Neural progenitor cell (in vitro differentiated cells): ENCODE results near the gene MED10. TPM values are rescaled to one million over a fixed set of nuclear protein-coding genes. Genes with fewer than 3 reads are reported as not detected.
A peak's percentile ranks its signal among the peaks of the same experiment; 100 is the strongest.

Source experiments
- DNase-seq: peaks from one replicate; pipeline ENCODE4 v3.0.0-alpha.2; 2016; ENCODE audit warnings: low spot score
- H2AFZ ChIP-seq: fragments of 200-600 bp; sonication (generic); replicated peaks from 2 replicates; pipeline ENCODE4 v1.6.1; 2016; ENCODE audit warnings: antibody characterized with exemption
- H3F3A ChIP-seq: fragments of 200-600 bp; sonication (generic); 2 replicates; pipeline ENCODE4 v1.6.1; 2016; ENCODE audit warnings: antibody characterized with exemption, low read depth
- H3K27ac ChIP-seq: fragments of 200-600 bp; sonication (generic); 2 replicates; pipeline ENCODE4 v1.5.1; 2016; ENCODE audit warnings: mild to moderate bottlenecking
- H3K27me3 ChIP-seq: fragments of 200-600 bp; sonication (generic); 2 replicates; pipeline ENCODE4 v1.6.1; 2016; ENCODE audit warnings: mild to moderate bottlenecking, moderate library complexity
- H3K36me3 ChIP-seq: fragments of 200-600 bp; sonication (generic); 2 replicates; pipeline ENCODE4 v1.5.1; 2016
- H3K4me1 ChIP-seq: fragments of 200-600 bp; sonication (generic); 2 replicates; pipeline ENCODE4 v1.6.1; 2016; ENCODE audit warnings: mixed run types
- H3K4me2 ChIP-seq: fragments of 200-600 bp; sonication (generic); 2 replicates; pipeline ENCODE4 v1.6.1; 2016
- H3K4me3 ChIP-seq: fragments of 200-600 bp; sonication (generic); 2 replicates; pipeline ENCODE4 v1.5.1; 2016
- H3K79me2 ChIP-seq: fragments of 200-600 bp; sonication (generic); 2 replicates; pipeline ENCODE4 v1.6.1; 2016; ENCODE audit warnings: low read depth
- H3K9ac ChIP-seq: fragments of 200-600 bp; sonication (generic); 2 replicates; pipeline ENCODE4 v1.6.1; 2016
- H3K9me3 ChIP-seq: fragments of 200-600 bp; sonication (generic); 2 replicates; pipeline ENCODE4 v1.5.1; 2016; ENCODE audit warnings: low read depth
- H4K20me1 ChIP-seq: fragments of 200-600 bp; sonication (generic); 2 replicates; pipeline ENCODE4 v1.6.1; 2016; ENCODE audit warnings: low read depth
- H3K27ac Mint-ChIP-seq: 3 replicates; pipeline ENCODE4 v1.8.0; 2021; ENCODE audit warnings: mixed read lengths
- H3K27me3 Mint-ChIP-seq: 2 replicates; pipeline ENCODE4 v1.8.0; 2022; ENCODE audit warnings: low read depth, mild to moderate bottlenecking, inconsistent platforms, moderate library complexity, mixed read lengths; ENCODE audit not compliant: insufficient read depth
- H3K36me3 Mint-ChIP-seq: 3 replicates; pipeline ENCODE4 v1.8.0; 2021; ENCODE audit warnings: mixed read lengths
- H3K4me1 Mint-ChIP-seq: 3 replicates; pipeline ENCODE4 v1.8.0; 2021; ENCODE audit warnings: mixed read lengths
- H3K4me3 Mint-ChIP-seq: 3 replicates; pipeline ENCODE4 v1.8.0; 2021; ENCODE audit warnings: mild to moderate bottlenecking, moderate library complexity, mixed read lengths
- H3K9me3 Mint-ChIP-seq: 3 replicates; pipeline ENCODE4 v1.8.0; 2020; ENCODE audit warnings: mixed read lengths
- EZH2 ChIP-seq: fragments of 200-600 bp; sonication (generic); IDR thresholded peaks from 2 replicates; pipeline ENCODE4 v1.6.1; 2017; ENCODE audit warnings: antibody characterized with exemption, mild to moderate bottlenecking, moderate library complexity
- EZH2phosphoT487 ChIP-seq: fragments of 200-600 bp; sonication (generic); IDR thresholded peaks from 2 replicates; pipeline ENCODE4 v1.6.1; 2017; ENCODE audit warnings: antibody characterized with exemption
- total RNA-seq: library from RNA; depleted of rRNA; stranded (reverse); fragments of >200 nt; gene quantifications from 2 replicates; pipeline ENCODE4 v1.2.3, GENCODE V29; 2015; ENCODE audit warnings: low replicate concordance
- TF ChIP-seq, protein P1 (sequence below): fragments of 200-600 bp; sonication (generic); IDR thresholded peaks from 2 replicates; pipeline ENCODE4 v1.5.1; 2017; ENCODE audit warnings: antibody characterized with exemption, mild to moderate bottlenecking

MED10 gene
- total RNA-seq, 1 donor from 2014 or later, result 23.5 TPM

DNA sequence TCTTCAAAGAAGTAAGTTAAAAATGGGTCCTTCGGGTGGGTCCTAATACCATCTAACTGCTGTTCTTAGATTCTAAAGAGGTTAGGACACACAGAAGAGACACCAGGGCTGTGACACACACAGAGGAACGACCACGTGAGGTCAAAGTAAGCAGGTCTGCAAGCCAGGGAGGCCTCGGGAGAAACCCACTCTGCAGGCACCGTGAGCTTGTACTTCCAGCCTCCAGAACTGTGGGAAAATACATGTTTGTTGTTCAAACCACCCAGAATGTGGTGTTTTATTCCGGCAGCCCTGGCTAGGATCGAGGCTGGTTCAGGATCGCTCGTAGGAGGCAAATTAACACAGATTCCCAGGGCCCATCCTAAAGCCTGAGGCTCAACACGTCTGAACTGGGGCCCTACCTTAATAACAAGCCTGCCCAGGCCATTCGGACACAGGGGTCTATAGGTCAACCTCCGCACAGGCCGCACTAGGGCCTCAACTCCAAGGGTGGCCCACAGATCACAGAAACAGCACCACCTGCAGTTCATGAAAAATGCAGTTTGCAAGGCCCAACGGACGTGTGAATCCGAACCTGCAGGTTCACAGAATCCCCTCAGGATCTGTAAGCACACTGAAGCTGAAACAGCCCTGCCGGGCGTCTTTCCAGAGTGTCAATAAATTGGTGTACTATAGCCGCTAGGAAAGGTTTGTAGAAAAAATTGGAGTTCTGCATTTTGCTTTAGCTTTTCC, 7.1 kb downstream of the MED10 start:
- Histone ChIP-seq H3F3A (no peaks in the 10 kb centered on the region), H3K79me2 (peaks cover 5% of the 10 kb centered on the region), H3K4me3 (no peak overlapping the region), H2AFZ (no peak overlapping the region), H4K20me1 (peaks cover 4% of the 10 kb centered on the region), H3K27ac (no peak overlapping the region), H3K9ac (no peak overlapping the region), H3K36me3 (peaks cover 13% of the 10 kb centered on the region), H3K9me3 (no peaks in the 10 kb centered on the region), H3K4me2 (no peak overlapping the region), H3K4me1 (no peaks in the 10 kb centered on the region), H3K27me3 (no peaks in the 10 kb centered on the region)
- Mint-ChIP-seq H3K4me3 (no peak overlapping the region), H3K36me3 (peaks cover 29% of the 10 kb centered on the region), H3K27ac (no peak overlapping the region), H3K27me3 (no peaks in the 10 kb centered on the region), H3K4me1 (no peaks in the 10 kb centered on the region), H3K9me3 (no peaks in the 10 kb centered on the region)
- peak; percentile 5 for DNase-seq
- TF ChIP-seq, protein P1, sequence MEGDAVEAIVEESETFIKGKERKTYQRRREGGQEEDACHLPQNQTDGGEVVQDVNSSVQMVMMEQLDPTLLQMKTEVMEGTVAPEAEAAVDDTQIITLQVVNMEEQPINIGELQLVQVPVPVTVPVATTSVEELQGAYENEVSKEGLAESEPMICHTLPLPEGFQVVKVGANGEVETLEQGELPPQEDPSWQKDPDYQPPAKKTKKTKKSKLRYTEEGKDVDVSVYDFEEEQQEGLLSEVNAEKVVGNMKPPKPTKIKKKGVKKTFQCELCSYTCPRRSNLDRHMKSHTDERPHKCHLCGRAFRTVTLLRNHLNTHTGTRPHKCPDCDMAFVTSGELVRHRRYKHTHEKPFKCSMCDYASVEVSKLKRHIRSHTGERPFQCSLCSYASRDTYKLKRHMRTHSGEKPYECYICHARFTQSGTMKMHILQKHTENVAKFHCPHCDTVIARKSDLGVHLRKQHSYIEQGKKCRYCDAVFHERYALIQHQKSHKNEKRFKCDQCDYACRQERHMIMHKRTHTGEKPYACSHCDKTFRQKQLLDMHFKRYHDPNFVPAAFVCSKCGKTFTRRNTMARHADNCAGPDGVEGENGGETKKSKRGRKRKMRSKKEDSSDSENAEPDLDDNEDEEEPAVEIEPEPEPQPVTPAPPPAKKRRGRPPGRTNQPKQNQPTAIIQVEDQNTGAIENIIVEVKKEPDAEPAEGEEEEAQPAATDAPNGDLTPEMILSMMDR, result peak; percentile 5
- TF ChIP-seq EZH2, result no peak
- TF ChIP-seq EZH2phosphoT487, result no peak

DNA sequence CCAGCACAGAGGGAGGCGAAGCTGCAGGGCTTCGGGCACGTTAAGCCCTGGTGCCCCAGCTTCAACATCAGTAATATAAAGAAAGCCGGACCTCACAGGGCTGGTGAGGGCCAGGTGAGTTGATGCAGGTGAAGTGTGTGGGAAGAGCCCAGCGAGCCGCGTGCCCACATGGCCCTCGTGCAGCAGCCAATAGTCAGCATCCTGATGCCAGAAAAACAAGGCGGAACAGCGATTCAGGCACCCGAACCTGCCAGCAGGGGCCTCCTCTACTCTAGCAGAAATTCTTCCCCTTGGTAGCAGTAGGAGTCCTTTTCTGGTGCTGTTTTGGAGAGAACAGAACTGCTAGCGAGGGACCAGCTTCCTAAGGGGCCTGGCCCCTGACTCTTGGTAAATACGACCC, 7.8 kb downstream of the MED10 start:
- no peaks in the 10 kb centered on the region for H3K4me1 ChIP-seq
- no peaks in the 10 kb centered on the region for H3K9me3 ChIP-seq

DNA sequence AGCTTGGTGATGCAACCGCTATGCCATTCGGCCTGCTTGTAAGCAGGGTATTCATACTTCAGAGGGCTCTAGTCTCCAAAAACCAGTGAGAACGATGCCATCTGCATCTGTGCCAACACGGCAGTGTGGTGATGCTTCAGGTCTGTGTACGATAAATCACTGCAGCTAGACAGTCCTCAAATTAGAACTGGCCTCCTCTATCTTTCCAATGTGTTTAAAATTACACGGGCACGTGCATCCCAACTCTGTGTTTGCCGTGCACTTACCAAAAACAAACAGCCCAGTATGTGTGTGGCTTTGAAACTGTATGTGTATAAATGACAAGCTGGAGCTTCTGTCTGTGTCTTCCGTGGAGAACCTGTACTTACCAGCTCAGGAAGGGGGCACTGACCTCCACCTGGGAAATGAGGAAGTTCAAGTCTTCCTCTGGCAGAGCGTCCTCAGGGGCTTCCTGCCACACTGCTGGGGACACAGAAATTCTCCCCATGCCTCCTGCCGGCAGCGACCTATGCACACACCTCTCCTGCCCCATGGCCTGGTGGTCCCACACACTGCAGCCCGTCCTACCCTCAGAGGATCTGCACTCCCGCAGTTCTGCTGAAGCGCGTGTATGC, 12.3 kb downstream of the MED10 start:
- H3K4me3 ChIP-seq, result no peak overlapping the region
- no peaks in the 10 kb centered on the region for H3F3A ChIP-seq
- no peaks in the 10 kb centered on the region for H3K36me3 ChIP-seq
- Mint-ChIP-seq H3K4me1 (no peaks in the 10 kb centered on the region), H3K9me3 (no peaks in the 10 kb centered on the region), H3K27ac (peak overlapping the region; percentile 53), H3K4me3 (no peak overlapping the region), H3K27me3 (peaks cover 3% of the 10 kb centered on the region), H3K36me3 (peaks cover 7% of the 10 kb centered on the region)
- H3K4me2 ChIP-seq, result no peak overlapping the region
- no peaks in the 10 kb centered on the region for H3K79me2 ChIP-seq
- no peak overlapping the region for H2AFZ ChIP-seq
- no peaks in the 10 kb centered on the region for H3K27me3 ChIP-seq
- no peaks in the 10 kb centered on the region for H4K20me1 ChIP-seq
- H3K9me3 ChIP-seq, result no peaks in the 10 kb centered on the region
- TF ChIP-seq EZH2 (no peak), EZH2phosphoT487 (no peak)
- TF ChIP-seq, protein P1, result no peak
- no peak overlapping the region for H3K27ac ChIP-seq
- no peak overlapping the region for H3K9ac ChIP-seq
- H3K4me1 ChIP-seq, result no peaks in the 10 kb centered on the region
- no peak for DNase-seq

More for the DNA sequence above, 7.8 kb downstream of the MED10 start:
- Mint-ChIP-seq H3K9me3 (no peaks in the 10 kb centered on the region), H3K27ac (no peak overlapping the region), H3K4me3 (no peak overlapping the region), H3K27me3 (no peaks in the 10 kb centered on the region), H3K36me3 (peaks cover 25% of the 10 kb centered on the region), H3K4me1 (no peaks in the 10 kb centered on the region)
- H3K27me3 ChIP-seq, result no peaks in the 10 kb centered on the region
- no peak for DNase-seq
- H3K79me2 ChIP-seq, result no peaks in the 10 kb centered on the region
- H3K27ac ChIP-seq, result no peak overlapping the region
- TF ChIP-seq EZH2 (no peak), EZH2phosphoT487 (no peak)
- TF ChIP-seq, protein P1, result no peak
- peaks cover 2% of the 10 kb centered on the region for H4K20me1 ChIP-seq
- peaks cover 12% of the 10 kb centered on the region for H3K36me3 ChIP-seq
- H2AFZ ChIP-seq, result no peak overlapping the region
- no peak overlapping the region for H3K9ac ChIP-seq
- H3K4me2 ChIP-seq, result no peak overlapping the region
- no peak overlapping the region for H3K4me3 ChIP-seq
- no peaks in the 10 kb centered on the region for H3F3A ChIP-seq
